HFF-Myc (cell line): ENCODE measurements around the gene TMEM87B.

ENCODE experiments used
- DNase-seq: peaks from one replicate; pipeline ENCODE4 v3.0.0-alpha.2; 2011; ENCODE audit warnings: low read depth; ENCODE audit errors: extremely low read depth
- H3K4me3 ChIP-seq: replicated peaks from 2 replicates; pipeline ENCODE4 v1.5.1; 2011; ENCODE audit warnings: low read depth, mild to moderate bottlenecking, control low read depth, low read length
- CTCF ChIP-seq: IDR thresholded peaks from 2 replicates; pipeline ENCODE4 v1.5.1; 2012; ENCODE audit warnings: mild to moderate bottlenecking, low read depth, low read length, control low read depth; ENCODE audit errors: missing control alignments

The TMEM87B gene

GRCh38 chr2:112157472-112157871 is 102.4 kb downstream of the TMEM87B start:
- no peak for TF ChIP-seq CTCF
- H3K4me3 ChIP-seq, result no peak overlapping the region
- no peak for DNase-seq

- no peak overlapping the region for H3K4me3 ChIP-seq
- DNase-seq, result no peak
- TF ChIP-seq CTCF, result no peak
These were observed 104.4 kb downstream of the TMEM87B start for GRCh38 chr2:112159454-112159921.

GRCh38 chr2:112160283-112161250 is 105.5 kb downstream of the TMEM87B start:
- DNase-seq, result no peak

GRCh38 chr2:112161431-112162145 is 106.5 kb downstream of the TMEM87B start:
- TF ChIP-seq CTCF, result no peak
- no peak overlapping the region for H3K4me3 ChIP-seq
- no peak for DNase-seq

More at GRCh38 chr2:112160283-112161250, 105.5 kb downstream of the TMEM87B start:
- H3K4me3 ChIP-seq, result no peak overlapping the region
- TF ChIP-seq CTCF, result no peak

- DNase-seq, result no peak
- no peak overlapping the region for H3K4me3 ChIP-seq
- TF ChIP-seq CTCF, result no peak
These were observed 107.3 kb downstream of the TMEM87B start for GRCh38 chr2:112162341-112162740.

- no peak overlapping the region for H3K4me3 ChIP-seq
- no peak for TF ChIP-seq CTCF
- no peak for DNase-seq
These were observed 107.9 kb downstream of the TMEM87B start for GRCh38 chr2:112162956-112163355.
